K562 (cell line): ENCODE measurements around the gene PTPN18. TPM values are rescaled to one million over a fixed set of nuclear protein-coding genes. Genes with fewer than 3 reads are reported as not detected.

Experiments
- ATAC-seq: fragments of 200-7000 bp; cut with Tn5 transposase; 3 replicates; pipeline ENCODE4 v1.9.1; 2020; ENCODE audit warnings: moderate library complexity
- BruUV-seq: library from RNA; stranded (reverse); fragments of 400-500 nt; replicated peaks from 2 replicates; lab custom pipeline; 2021; lab: Mats Ljungman, UMichigan
- CTCF ChIA-PET: fragments of 300-600 bp; formaldehyde crosslinking; extraction: SDS; loops from one replicate; lab custom pipeline; 2021; ENCODE audit warnings: low intra/inter-chr PET ratio; lab: Yijun Ruan, JAX
- POLR2A ChIA-PET: fragments of 300-600, 350-650 bp; sonication (Branson Sonifier 250); formaldehyde crosslinking; extraction: SDS; loops from one replicate; lab custom pipeline; 2021; ENCODE audit warnings: antibody characterized with exemption, inconsistent platforms; lab: Yijun Ruan, JAX
- DNase-seq, 4 experiments: peaks; one replicate each; pipeline versions ENCODE4 v3.0.0 to v3.0.0-alpha.2; 2011 to 2018; ENCODE audit warnings: low spot score in 3 of 4, mixed read lengths in 3 of 4; ENCODE audit errors: extremely low read depth in 1 of 4
- FAIRE-seq: peaks from 2 replicates; lab custom pipeline; 2011; peaks lifted over from hg19 to GRCh38; lab: Jason Lieb, UNC
- H2AFZ ChIP-seq: 2 replicates; pipeline ENCODE4 v1.6.0; 2011; ENCODE audit warnings: low read depth, low read length, control low read depth, inconsistent platforms
- H3K27ac ChIP-seq: fragments of 200-600 bp; 3 replicates; pipeline ENCODE4 v1.8.0; 2011; ENCODE audit warnings: low read depth, mild to moderate bottlenecking, control low read depth, inconsistent platforms, low read length, moderate library complexity, mixed read lengths; ENCODE audit errors: extremely low read depth
- H3K27me3 ChIP-seq, 2 experiments: fragments of 300-600 bp in 1 of 2; 2 replicates in 1 of 2; 3 replicates in 1 of 2; pipeline versions ENCODE4 v1.6.0 to v1.8.0; 2011; ENCODE audit warnings: inconsistent platforms in 2 of 2, low read length in 2 of 2, mild to moderate bottlenecking in 1 of 2, mixed read lengths in 1 of 2, moderate library complexity in 1 of 2; ENCODE audit not compliant: control insufficient read depth in 2 of 2, insufficient read depth in 2 of 2
- H3K36me3 ChIP-seq: fragments of 300-600 bp; 3 replicates; pipeline ENCODE4 v1.8.0; 2011; ENCODE audit warnings: mild to moderate bottlenecking, low read length, inconsistent platforms; ENCODE audit not compliant: control insufficient read depth, insufficient read depth
- H3K4me1 ChIP-seq, 2 experiments: fragments of 200-600 bp in 1 of 2; replicated peaks in 1 of 2; 2 replicates in 1 of 2; 3 replicates in 1 of 2; pipeline versions ENCODE4 v1.5.1 to v1.8.0; 2011; ENCODE audit warnings: inconsistent platforms in 2 of 2, low read length in 2 of 2, mild to moderate bottlenecking in 1 of 2, mixed read lengths in 1 of 2, moderate library complexity in 1 of 2; ENCODE audit not compliant: control insufficient read depth in 2 of 2, insufficient read depth in 2 of 2
- H3K4me2 ChIP-seq: 2 replicates; pipeline ENCODE4 v1.6.1; 2011; ENCODE audit warnings: low read length, control low read depth, inconsistent platforms, mixed read lengths; ENCODE audit not compliant: insufficient read depth
- H3K4me3 ChIP-seq: fragments of 200-600 bp; sonication (generic), shearing (Covaris generic); 2 replicates; pipeline ENCODE4 v1.5.1; 2016; ENCODE audit warnings: control low read depth, inconsistent platforms
- H3K79me2 ChIP-seq: fragments of 200-600 bp; 3 replicates; pipeline ENCODE4 v1.8.0; 2011; ENCODE audit warnings: low read length, inconsistent platforms; ENCODE audit not compliant: control insufficient read depth, insufficient read depth
- H3K9ac ChIP-seq, 2 experiments: 2 replicates each; pipeline versions ENCODE4 v1.6.0 to v1.6.1; 2011; ENCODE audit warnings: low read depth in 2 of 2, low read length in 2 of 2, control low read depth in 1 of 2, inconsistent platforms in 1 of 2, mild to moderate bottlenecking in 1 of 2, mixed read lengths in 1 of 2; ENCODE audit not compliant: insufficient read depth in 1 of 2
- H3K9me1 ChIP-seq: one replicate; pipeline ENCODE4 v1.6.0; 2011; ENCODE audit warnings: inconsistent platforms, mild to moderate bottlenecking, low read length, moderate library complexity; ENCODE audit not compliant: control insufficient read depth, insufficient read depth
- H3K9me3 ChIP-seq: replicated peaks from 2 replicates; pipeline ENCODE4 v1.5.1; 2011; ENCODE audit warnings: low read depth, low read length, inconsistent platforms; ENCODE audit not compliant: control insufficient read depth, insufficient read depth
- H4K20me1 ChIP-seq: replicated peaks from 2 replicates; pipeline ENCODE4 v1.6.1; 2011; ENCODE audit warnings: low read length, inconsistent platforms, mixed read lengths; ENCODE audit not compliant: control insufficient read depth, insufficient read depth
- ETV5 ChIP-seq: sonication (generic); formaldehyde crosslinking; IDR thresholded peaks from 2 replicates; pipeline ENCODE4 v1.4.0; 2020; ENCODE audit warnings: low read depth, mild to moderate bottlenecking, missing genetic modification reagents
- FOXP1 ChIP-seq: sonication (generic); formaldehyde crosslinking; IDR thresholded peaks from 2 replicates; pipeline ENCODE4 v1.8.0; 2022; ENCODE audit warnings: mild to moderate bottlenecking, missing genetic modification reagents
- ID3 ChIP-seq, 2 experiments: fragments of 250-450 bp in 1 of 2; fragments of 450-650 bp in 1 of 2; sonication (Bioruptor Pico) in 1 of 2; IDR thresholded peaks; 2 replicates each; pipeline versions ENCODE4 v1.6.1 to v1.8.0; 2016 to 2021; ENCODE audit warnings: mild to moderate bottlenecking in 2 of 2, moderate library complexity in 2 of 2, missing compliant biosample characterization in 1 of 2, missing genetic modification characterization in 1 of 2
- MCM5 ChIP-seq: fragments of 450-650 bp; IDR thresholded peaks from 2 replicates; pipeline ENCODE4 v1.6.1; 2016; ENCODE audit warnings: low read depth
- NFATC3 ChIP-seq: fragments of 450-650 bp; IDR thresholded peaks from 2 replicates; pipeline ENCODE4 v1.6.1; 2017; ENCODE audit warnings: mild to moderate bottlenecking
- POLR2G ChIP-seq: fragments of 200-400 bp; formaldehyde crosslinking; IDR thresholded peaks from 2 replicates; pipeline ENCODE4 v1.6.1; 2017; ENCODE audit warnings: low read depth, mild to moderate bottlenecking, antibody characterized with exemption, low read length, moderate library complexity
- RBFOX2 ChIP-seq: fragments of 200-400 bp; formaldehyde crosslinking; IDR thresholded peaks from 2 replicates; pipeline ENCODE4 v1.6.1; 2017; ENCODE audit warnings: low read depth, mild to moderate bottlenecking, low read length, moderate library complexity
- WGBS: fragments of 100-300 bp; shearing (Covaris generic); methylation state at CpG from one replicate; pipeline ENCODE4 v1.1.6; 2016; ENCODE audit warnings: low coverage, mixed read lengths; ENCODE audit not compliant: insufficient coverage; ENCODE audit errors: missing lambda C conversion rate; 5-methylcytosine and 5-hydroxymethylcytosine counted together
- in situ Hi-C: fragments of 300-500 bp; cut with MboI; formaldehyde crosslinking; loops from 4 replicates; pipeline ENCODE4 v1.15.0; 2018; ENCODE audit warnings: inconsistent platforms, mixed read lengths
- intact Hi-C: fragments of 100-400 bp; cut with micrococcal nuclease; formaldehyde crosslinking; loops from 2 replicates; pipeline ENCODE4 v1.14.2; 2022
- polyA plus RNA-seq, 8 experiments: library from polyadenylated mRNA; depleted of rRNA in 4 of 8; stranded (reverse) in 5 of 8; unstranded in 3 of 8; fragments of >200 nt; fragmentation: Nextera tagmentation in 2 of 8; fragmentation: Illumina TruSeq in 1 of 8; extraction: Ambion mirVana in 2 of 8; extraction: Trizol in 1 of 8; gene quantifications; 2 replicates each; pipeline versions ENCODE4 v1.2.1 to v1.2.3, GENCODE V29; 2011 to 2014; ENCODE audit warnings: inconsistent platforms in 1 of 8, missing spikeins in 1 of 8
- total RNA-seq, 7 experiments: library from RNA; depleted of rRNA in 6 of 7; stranded (reverse); fragments of >200 nt in 6 of 7; fragmentation: Illumina TruSeq in 2 of 7; extraction: Trizol in 2 of 7; gene quantifications; 2 replicates each; pipeline versions ENCODE4 v1.2.1 to v1.2.3, GENCODE V29; 2011 to 2021; ENCODE audit warnings: low replicate concordance in 1 of 7

PTPN18 gene
- total and polyA plus RNA-seq, 9 of the 15 experiments (the other 6 are each of a cell fraction or from before 2014, with no cell fraction given): 11.6 to 90.7 (median 49.6) TPM

- in situ Hi-C loops (loop anchor here (5.0 to 25.0 kb wide), 3 partner anchors 157 to 1173 kb away; partner anchors contain the start of genes MZT2B and SMPD4), intact Hi-C loops (no loop called here)
- no peaks in the 10 kb centered on the region for H3K9me3 ChIP-seq
- BruUV-seq: no TSS peak
- no peak overlapping the region for H2AFZ ChIP-seq
- no peaks in the 10 kb centered on the region for H4K20me1 ChIP-seq
- no peak overlapping the region for H3K4me3 ChIP-seq
- peaks cover 39 to 47% of the 10 kb centered on the region in 2 experiments for H3K4me1 ChIP-seq
- peaks cover 20% of the 10 kb centered on the region for H3K36me3 ChIP-seq
- no peaks in the 10 kb centered on the region for H3K27me3 ChIP-seq
- WGBS: 81% methylated on average over 9 of the region's 12 CpGs
- H3K27ac ChIP-seq: peak overlapping the region; percentile 78
- no peak for FAIRE-seq
- POLR2A ChIA-PET: interaction anchor here (0.7 kb wide), 1 partner anchor 13 kb away, joined by 3 read pairs; no protein-coding TSS in a partner anchor
- TF ChIP-seq RBFOX2: peak; percentile 60
- no peak for TF ChIP-seq ID3 (CRISPR knock-in tag; IDR thresholded peaks at IDR 0.05)
- 0 out of 2 replicates have a peak, but pooled peaks have one; percentile 56 for TF ChIP-seq ID3 (tag; IDR thresholded peaks at IDR 0.05)
- 0 out of 2 replicates have a peak, but pooled peaks have one; percentile 24 for TF ChIP-seq POLR2G
- TF ChIP-seq MCM5: no peak
- 0 out of 2 replicates have a peak, but pooled peaks have one; percentile 32 for TF ChIP-seq ETV5
- TF ChIP-seq NFATC3: no peak
- TF ChIP-seq FOXP1 (CRISPR knock-in tag): 0 out of 2 replicates have a peak, but pooled peaks have one; percentile 26
- CTCF ChIA-PET: no interaction called here
- no peak overlapping the region for H3K4me2 ChIP-seq
- no peak for DNase-seq
- no peak overlapping the region for H3K9ac ChIP-seq
- ATAC-seq: no peak
- peaks cover 31% of the 10 kb centered on the region for H3K79me2 ChIP-seq
- no peaks in the 10 kb centered on the region for H3K9me1 ChIP-seq
Observed at GRCh38 chr2:130338793-130339345, 17.0 kb upstream of the PTPN18 start.
